GM23338 (cell line): ENCODE measurements around the gene FURIN.

Source experiments
- CREB1 ChIP-seq: fragments of 250-450 bp; sonication (Bioruptor Pico); IDR thresholded peaks from 2 replicates; pipeline ENCODE4 v1.5.0; 2020; ENCODE audit warnings: low read depth, mild to moderate bottlenecking, moderate library complexity
- EZH2 ChIP-seq: fragments of 200-600 bp; sonication (generic); IDR thresholded peaks from one replicate; pipeline ENCODE4 v1.8.0; 2017; ENCODE audit warnings: antibody characterized with exemption, mild to moderate bottlenecking, low read depth; ENCODE audit not compliant: unreplicated experiment
- EZH2phosphoT487 ChIP-seq: fragments of 200-600 bp; sonication (generic); IDR thresholded peaks from one replicate; pipeline ENCODE4 v1.8.1; 2018; ENCODE audit warnings: antibody characterized with exemption; ENCODE audit not compliant: unreplicated experiment
- JUNB ChIP-seq: IDR thresholded peaks from one replicate; pipeline ENCODE4 v1.6.1; 2016; ENCODE audit warnings: antibody characterized with exemption; ENCODE audit not compliant: unreplicated experiment
- NANOG ChIP-seq: IDR thresholded peaks from 2 replicates; pipeline ENCODE4 v1.6.1; 2016; ENCODE audit warnings: antibody characterized with exemption, borderline replicate concordance
- POLR2AphosphoS5 ChIP-seq: IDR thresholded peaks from 2 replicates; pipeline ENCODE4 v1.6.1; 2016; ENCODE audit warnings: antibody characterized with exemption, low read depth
- STAT1 ChIP-seq: IDR thresholded peaks from one replicate; pipeline ENCODE4 v1.6.1; 2016; ENCODE audit warnings: antibody characterized with exemption; ENCODE audit not compliant: unreplicated experiment
- ZNF114 ChIP-seq: fragments of 250-450 bp; sonication (Bioruptor Pico); IDR thresholded peaks from 2 replicates; pipeline ENCODE4 v1.5.0; 2020; ENCODE audit warnings: mild to moderate bottlenecking, moderate library complexity
- ZNF331 ChIP-seq: fragments of 250-450 bp; sonication (Bioruptor Pico); IDR thresholded peaks from 2 replicates; pipeline ENCODE4 v1.5.0; 2020; ENCODE audit warnings: low read depth, mild to moderate bottlenecking, moderate library complexity
- TF ChIP-seq, protein P1 (sequence below), 2 experiments: fragments of 200-600 bp in 1 of 2; sonication (generic) in 1 of 2; conservative IDR thresholded peaks; 2 replicates each; pipeline versions ENCODE4 v1.5.1 to v1.6.1; 2016 to 2017; ENCODE audit warnings: antibody characterized with exemption in 2 of 2, low read depth in 2 of 2, mild to moderate bottlenecking in 2 of 2, moderate library complexity in 1 of 2
- TF ChIP-seq, protein P2 (sequence below): IDR thresholded peaks from one replicate; pipeline ENCODE4 v1.6.1; 2018; ENCODE audit warnings: antibody characterized with exemption; ENCODE audit not compliant: unreplicated experiment
- TF ChIP-seq, protein P3 (sequence below): IDR thresholded peaks from 2 replicates; pipeline ENCODE4 v1.6.1; 2016; ENCODE audit warnings: antibody characterized with exemption
- TF ChIP-seq, protein P4 (sequence below): fragments of 250-450 bp; sonication (Bioruptor Pico); IDR thresholded peaks from 2 replicates; pipeline ENCODE4 v1.5.0; 2020; ENCODE audit warnings: mild to moderate bottlenecking, moderate library complexity

DNA sequence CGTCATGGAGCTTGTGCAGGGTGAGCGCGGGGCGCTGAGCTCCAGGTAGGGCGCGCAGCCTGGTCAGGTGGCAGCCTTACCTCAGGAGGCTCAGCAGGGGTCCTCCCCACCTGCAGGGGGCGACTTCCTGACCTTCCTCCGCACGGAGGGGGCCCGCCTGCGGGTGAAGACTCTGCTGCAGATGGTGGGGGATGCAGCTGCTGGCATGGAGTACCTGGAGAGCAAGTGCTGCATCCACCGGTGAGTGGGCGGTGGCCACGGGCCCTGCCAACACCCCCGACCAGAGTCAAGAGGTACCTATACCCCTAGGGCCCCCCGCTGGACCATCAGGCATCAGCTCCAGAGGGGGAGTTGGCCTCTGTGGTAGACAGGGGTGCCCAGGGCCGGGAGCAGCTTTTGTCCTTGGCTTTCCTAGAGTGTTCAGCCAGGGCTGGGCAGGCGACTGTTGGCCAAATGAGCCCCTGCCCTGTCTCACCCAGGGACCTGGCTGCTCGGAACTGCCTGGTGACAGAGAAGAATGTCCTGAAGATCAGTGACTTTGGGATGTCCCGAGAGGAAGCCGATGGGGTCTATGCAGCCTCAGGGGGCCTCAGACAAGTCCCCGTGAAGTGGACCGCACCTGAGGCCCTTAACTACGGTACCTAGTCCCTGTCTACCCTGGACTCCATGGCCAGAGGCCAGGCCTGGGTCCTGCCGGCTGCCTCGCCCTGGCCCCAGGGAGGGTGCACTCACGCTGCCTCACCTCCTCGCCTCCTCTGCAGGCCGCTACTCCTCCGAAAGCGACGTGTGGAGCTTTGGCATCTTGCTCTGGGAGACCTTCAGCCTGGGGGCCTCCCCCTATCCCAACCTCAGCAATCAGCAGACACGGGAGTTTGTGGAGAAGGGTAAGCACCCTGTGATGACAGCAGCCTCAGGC lies 25.0 kb downstream of the FURIN start:
- TF ChIP-seq JUNB (no peak), CREB1 (CRISPR knock-in tag) (no peak), ZNF114 (no peak), STAT1 (no peak), EZH2 (no peak), EZH2phosphoT487 (no peak), POLR2AphosphoS5 (no peak), NANOG (no peak), ZNF331 (CRISPR knock-in tag) (no peak)
- TF ChIP-seq, protein P1, sequence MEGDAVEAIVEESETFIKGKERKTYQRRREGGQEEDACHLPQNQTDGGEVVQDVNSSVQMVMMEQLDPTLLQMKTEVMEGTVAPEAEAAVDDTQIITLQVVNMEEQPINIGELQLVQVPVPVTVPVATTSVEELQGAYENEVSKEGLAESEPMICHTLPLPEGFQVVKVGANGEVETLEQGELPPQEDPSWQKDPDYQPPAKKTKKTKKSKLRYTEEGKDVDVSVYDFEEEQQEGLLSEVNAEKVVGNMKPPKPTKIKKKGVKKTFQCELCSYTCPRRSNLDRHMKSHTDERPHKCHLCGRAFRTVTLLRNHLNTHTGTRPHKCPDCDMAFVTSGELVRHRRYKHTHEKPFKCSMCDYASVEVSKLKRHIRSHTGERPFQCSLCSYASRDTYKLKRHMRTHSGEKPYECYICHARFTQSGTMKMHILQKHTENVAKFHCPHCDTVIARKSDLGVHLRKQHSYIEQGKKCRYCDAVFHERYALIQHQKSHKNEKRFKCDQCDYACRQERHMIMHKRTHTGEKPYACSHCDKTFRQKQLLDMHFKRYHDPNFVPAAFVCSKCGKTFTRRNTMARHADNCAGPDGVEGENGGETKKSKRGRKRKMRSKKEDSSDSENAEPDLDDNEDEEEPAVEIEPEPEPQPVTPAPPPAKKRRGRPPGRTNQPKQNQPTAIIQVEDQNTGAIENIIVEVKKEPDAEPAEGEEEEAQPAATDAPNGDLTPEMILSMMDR (conservative IDR thresholded peaks at IDR 0.05; ENCODE audit: low read depth in 2 of 2) = peak; percentile 11 to 54; a peak in 2 of 4 replicates
- TF ChIP-seq, protein P2, sequence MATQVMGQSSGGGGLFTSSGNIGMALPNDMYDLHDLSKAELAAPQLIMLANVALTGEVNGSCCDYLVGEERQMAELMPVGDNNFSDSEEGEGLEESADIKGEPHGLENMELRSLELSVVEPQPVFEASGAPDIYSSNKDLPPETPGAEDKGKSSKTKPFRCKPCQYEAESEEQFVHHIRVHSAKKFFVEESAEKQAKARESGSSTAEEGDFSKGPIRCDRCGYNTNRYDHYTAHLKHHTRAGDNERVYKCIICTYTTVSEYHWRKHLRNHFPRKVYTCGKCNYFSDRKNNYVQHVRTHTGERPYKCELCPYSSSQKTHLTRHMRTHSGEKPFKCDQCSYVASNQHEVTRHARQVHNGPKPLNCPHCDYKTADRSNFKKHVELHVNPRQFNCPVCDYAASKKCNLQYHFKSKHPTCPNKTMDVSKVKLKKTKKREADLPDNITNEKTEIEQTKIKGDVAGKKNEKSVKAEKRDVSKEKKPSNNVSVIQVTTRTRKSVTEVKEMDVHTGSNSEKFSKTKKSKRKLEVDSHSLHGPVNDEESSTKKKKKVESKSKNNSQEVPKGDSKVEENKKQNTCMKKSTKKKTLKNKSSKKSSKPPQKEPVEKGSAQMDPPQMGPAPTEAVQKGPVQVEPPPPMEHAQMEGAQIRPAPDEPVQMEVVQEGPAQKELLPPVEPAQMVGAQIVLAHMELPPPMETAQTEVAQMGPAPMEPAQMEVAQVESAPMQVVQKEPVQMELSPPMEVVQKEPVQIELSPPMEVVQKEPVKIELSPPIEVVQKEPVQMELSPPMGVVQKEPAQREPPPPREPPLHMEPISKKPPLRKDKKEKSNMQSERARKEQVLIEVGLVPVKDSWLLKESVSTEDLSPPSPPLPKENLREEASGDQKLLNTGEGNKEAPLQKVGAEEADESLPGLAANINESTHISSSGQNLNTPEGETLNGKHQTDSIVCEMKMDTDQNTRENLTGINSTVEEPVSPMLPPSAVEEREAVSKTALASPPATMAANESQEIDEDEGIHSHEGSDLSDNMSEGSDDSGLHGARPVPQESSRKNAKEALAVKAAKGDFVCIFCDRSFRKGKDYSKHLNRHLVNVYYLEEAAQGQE = no peak
- TF ChIP-seq, protein P3, sequence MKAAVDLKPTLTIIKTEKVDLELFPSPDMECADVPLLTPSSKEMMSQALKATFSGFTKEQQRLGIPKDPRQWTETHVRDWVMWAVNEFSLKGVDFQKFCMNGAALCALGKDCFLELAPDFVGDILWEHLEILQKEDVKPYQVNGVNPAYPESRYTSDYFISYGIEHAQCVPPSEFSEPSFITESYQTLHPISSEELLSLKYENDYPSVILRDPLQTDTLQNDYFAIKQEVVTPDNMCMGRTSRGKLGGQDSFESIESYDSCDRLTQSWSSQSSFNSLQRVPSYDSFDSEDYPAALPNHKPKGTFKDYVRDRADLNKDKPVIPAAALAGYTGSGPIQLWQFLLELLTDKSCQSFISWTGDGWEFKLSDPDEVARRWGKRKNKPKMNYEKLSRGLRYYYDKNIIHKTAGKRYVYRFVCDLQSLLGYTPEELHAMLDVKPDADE = no peak
- TF ChIP-seq, protein P4, sequence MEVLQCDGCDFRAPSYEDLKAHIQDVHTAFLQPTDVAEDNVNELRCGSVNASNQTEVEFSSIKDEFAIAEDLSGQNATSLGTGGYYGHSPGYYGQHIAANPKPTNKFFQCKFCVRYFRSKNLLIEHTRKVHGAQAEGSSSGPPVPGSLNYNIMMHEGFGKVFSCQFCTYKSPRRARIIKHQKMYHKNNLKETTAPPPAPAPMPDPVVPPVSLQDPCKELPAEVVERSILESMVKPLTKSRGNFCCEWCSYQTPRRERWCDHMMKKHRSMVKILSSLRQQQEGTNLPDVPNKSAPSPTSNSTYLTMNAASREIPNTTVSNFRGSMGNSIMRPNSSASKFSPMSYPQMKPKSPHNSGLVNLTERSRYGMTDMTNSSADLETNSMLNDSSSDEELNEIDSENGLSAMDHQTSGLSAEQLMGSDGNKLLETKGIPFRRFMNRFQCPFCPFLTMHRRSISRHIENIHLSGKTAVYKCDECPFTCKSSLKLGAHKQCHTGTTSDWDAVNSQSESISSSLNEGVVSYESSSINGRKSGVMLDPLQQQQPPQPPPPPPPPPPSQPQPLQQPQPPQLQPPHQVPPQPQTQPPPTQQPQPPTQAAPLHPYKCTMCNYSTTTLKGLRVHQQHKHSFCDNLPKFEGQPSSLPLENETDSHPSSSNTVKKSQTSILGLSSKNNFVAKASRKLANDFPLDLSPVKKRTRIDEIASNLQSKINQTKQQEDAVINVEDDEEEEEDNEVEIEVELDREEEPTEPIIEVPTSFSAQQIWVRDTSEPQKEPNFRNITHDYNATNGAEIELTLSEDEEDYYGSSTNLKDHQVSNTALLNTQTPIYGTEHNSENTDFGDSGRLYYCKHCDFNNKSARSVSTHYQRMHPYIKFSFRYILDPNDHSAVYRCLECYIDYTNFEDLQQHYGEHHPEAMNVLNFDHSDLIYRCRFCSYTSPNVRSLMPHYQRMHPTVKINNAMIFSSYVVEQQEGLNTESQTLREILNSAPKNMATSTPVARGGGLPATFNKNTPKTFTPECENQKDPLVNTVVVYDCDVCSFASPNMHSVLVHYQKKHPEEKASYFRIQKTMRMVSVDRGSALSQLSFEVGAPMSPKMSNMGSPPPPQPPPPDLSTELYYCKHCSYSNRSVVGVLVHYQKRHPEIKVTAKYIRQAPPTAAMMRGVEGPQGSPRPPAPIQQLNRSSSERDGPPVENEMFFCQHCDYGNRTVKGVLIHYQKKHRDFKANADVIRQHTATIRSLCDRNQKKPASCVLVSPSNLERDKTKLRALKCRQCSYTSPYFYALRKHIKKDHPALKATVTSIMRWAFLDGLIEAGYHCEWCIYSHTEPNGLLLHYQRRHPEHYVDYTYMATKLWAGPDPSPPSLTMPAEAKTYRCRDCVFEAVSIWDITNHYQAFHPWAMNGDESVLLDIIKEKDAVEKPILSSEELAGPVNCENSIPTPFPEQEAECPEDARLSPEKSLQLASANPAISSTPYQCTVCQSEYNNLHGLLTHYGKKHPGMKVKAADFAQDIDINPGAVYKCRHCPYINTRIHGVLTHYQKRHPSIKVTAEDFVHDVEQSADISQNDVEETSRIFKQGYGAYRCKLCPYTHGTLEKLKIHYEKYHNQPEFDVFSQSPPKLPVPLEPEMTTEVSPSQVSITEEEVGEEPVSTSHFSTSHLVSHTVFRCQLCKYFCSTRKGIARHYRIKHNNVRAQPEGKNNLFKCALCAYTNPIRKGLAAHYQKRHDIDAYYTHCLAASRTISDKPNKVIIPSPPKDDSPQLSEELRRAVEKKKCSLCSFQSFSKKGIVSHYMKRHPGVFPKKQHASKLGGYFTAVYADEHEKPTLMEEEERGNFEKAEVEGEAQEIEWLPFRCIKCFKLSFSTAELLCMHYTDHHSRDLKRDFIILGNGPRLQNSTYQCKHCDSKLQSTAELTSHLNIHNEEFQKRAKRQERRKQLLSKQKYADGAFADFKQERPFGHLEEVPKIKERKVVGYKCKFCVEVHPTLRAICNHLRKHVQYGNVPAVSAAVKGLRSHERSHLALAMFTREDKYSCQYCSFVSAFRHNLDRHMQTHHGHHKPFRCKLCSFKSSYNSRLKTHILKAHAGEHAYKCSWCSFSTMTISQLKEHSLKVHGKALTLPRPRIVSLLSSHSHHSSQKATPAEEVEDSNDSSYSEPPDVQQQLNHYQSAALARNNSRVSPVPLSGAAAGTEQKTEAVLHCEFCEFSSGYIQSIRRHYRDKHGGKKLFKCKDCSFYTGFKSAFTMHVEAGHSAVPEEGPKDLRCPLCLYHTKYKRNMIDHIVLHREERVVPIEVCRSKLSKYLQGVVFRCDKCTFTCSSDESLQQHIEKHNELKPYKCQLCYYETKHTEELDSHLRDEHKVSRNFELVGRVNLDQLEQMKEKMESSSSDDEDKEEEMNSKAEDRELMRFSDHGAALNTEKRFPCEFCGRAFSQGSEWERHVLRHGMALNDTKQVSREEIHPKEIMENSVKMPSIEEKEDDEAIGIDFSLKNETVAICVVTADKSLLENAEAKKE (CRISPR knock-in tag) = no peak
